HL-60 (cell line): ENCODE measurements around the gene LCN15.

Experiments used
- DNase-seq, 2 experiments: peaks; one replicate each; pipeline ENCODE4 v3.0.0-alpha.2; 2010 to 2020; ENCODE audit warnings: low read depth in 1 of 2, low spot score in 1 of 2
- H3K27ac ChIP-seq: fragments of 250-450 bp; sonication (Bioruptor Pico); replicated peaks from 2 replicates; pipeline ENCODE4 v1.5.1; 2020; ENCODE audit warnings: mild to moderate bottlenecking, moderate library complexity
- H3K27me3 ChIP-seq: fragments of 250-450 bp; sonication (Bioruptor Pico); 2 replicates; pipeline ENCODE4 v1.5.1; 2021; ENCODE audit warnings: mild to moderate bottlenecking, moderate library complexity; ENCODE audit not compliant: insufficient read depth, poor library complexity, severe bottlenecking
- H3K4me3 ChIP-seq: replicated peaks from 2 replicates; pipeline ENCODE4 v1.5.1; 2011; ENCODE audit warnings: mild to moderate bottlenecking, control low read depth, low read length; ENCODE audit not compliant: insufficient read depth
- GABPA ChIP-seq: IDR thresholded peaks from 2 replicates; pipeline ENCODE4 v1.6.1; 2012; ENCODE audit warnings: low read depth
- POLR2AphosphoS5 ChIP-seq: IDR thresholded peaks from 2 replicates; pipeline ENCODE4 v1.6.1; 2012; ENCODE audit warnings: low read depth
- SPI1 ChIP-seq: IDR thresholded peaks from 2 replicates; pipeline ENCODE4 v1.6.1; 2012; ENCODE audit warnings: low read depth, mild to moderate bottlenecking, borderline replicate concordance
- TF ChIP-seq, protein P1 (sequence below): IDR thresholded peaks from 2 replicates; pipeline ENCODE4 v1.6.1; 2012; ENCODE audit warnings: low read depth; ENCODE audit not compliant: insufficient replicate concordance
- TF ChIP-seq, protein P2 (sequence below): IDR thresholded peaks from one replicate; pipeline ENCODE4 v1.5.1; 2011; ENCODE audit warnings: low read length, control low read depth, inconsistent platforms; ENCODE audit not compliant: insufficient read depth

The LCN15 gene

DNA sequence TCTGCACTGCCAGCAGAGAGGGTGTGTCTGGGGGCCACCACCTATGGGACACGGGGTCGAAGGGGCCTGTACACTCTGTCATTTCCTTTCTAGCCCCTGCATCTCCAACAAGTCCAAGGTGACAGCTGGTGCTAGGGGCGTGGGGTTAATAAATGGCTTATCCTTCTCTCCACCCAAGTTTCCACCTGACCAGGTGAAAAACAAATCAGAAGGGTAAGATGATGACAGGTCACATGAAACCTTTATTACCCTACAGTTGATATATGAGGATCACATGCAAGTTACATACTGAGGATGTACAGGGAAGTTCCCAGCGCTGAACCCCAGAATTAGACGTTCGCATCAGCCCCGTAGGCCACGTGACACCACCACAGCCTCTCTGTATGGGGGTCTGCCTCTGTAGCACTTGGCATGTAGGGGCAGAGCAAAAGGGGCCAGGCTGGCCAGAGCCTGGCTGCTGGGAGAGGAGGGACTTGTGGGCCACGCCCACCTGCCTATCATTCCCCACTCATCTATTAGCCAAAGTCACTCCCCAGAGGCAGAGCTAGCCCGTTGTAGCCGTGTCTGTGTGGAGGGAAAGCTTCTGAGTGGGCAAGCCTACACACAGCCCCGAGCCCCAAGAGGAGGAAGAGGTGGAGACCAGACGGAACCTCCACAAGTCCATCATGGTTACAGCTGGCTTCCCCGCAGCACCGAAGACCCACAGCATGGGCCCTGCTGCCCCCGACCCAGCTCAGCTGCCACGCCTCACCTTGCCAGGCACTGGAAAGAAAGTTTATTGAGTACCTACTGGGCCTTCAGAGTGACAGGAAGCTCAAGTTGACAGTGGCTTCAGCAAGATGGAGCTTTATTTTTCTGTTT lies 29.0 kb upstream of the LCN15 start:
- H3K27ac ChIP-seq, result no peak overlapping the region
- peaks cover 1% of the 10 kb centered on the region for H3K27me3 ChIP-seq
- H3K4me3 ChIP-seq, result no peak overlapping the region
- DNase-seq, result no peak
- TF ChIP-seq POLR2AphosphoS5 (no peak), GABPA (no peak), SPI1 (no peak)
- TF ChIP-seq, protein P1, sequence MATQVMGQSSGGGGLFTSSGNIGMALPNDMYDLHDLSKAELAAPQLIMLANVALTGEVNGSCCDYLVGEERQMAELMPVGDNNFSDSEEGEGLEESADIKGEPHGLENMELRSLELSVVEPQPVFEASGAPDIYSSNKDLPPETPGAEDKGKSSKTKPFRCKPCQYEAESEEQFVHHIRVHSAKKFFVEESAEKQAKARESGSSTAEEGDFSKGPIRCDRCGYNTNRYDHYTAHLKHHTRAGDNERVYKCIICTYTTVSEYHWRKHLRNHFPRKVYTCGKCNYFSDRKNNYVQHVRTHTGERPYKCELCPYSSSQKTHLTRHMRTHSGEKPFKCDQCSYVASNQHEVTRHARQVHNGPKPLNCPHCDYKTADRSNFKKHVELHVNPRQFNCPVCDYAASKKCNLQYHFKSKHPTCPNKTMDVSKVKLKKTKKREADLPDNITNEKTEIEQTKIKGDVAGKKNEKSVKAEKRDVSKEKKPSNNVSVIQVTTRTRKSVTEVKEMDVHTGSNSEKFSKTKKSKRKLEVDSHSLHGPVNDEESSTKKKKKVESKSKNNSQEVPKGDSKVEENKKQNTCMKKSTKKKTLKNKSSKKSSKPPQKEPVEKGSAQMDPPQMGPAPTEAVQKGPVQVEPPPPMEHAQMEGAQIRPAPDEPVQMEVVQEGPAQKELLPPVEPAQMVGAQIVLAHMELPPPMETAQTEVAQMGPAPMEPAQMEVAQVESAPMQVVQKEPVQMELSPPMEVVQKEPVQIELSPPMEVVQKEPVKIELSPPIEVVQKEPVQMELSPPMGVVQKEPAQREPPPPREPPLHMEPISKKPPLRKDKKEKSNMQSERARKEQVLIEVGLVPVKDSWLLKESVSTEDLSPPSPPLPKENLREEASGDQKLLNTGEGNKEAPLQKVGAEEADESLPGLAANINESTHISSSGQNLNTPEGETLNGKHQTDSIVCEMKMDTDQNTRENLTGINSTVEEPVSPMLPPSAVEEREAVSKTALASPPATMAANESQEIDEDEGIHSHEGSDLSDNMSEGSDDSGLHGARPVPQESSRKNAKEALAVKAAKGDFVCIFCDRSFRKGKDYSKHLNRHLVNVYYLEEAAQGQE, result no peak
- TF ChIP-seq, protein P2, sequence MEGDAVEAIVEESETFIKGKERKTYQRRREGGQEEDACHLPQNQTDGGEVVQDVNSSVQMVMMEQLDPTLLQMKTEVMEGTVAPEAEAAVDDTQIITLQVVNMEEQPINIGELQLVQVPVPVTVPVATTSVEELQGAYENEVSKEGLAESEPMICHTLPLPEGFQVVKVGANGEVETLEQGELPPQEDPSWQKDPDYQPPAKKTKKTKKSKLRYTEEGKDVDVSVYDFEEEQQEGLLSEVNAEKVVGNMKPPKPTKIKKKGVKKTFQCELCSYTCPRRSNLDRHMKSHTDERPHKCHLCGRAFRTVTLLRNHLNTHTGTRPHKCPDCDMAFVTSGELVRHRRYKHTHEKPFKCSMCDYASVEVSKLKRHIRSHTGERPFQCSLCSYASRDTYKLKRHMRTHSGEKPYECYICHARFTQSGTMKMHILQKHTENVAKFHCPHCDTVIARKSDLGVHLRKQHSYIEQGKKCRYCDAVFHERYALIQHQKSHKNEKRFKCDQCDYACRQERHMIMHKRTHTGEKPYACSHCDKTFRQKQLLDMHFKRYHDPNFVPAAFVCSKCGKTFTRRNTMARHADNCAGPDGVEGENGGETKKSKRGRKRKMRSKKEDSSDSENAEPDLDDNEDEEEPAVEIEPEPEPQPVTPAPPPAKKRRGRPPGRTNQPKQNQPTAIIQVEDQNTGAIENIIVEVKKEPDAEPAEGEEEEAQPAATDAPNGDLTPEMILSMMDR, result no peak

DNA sequence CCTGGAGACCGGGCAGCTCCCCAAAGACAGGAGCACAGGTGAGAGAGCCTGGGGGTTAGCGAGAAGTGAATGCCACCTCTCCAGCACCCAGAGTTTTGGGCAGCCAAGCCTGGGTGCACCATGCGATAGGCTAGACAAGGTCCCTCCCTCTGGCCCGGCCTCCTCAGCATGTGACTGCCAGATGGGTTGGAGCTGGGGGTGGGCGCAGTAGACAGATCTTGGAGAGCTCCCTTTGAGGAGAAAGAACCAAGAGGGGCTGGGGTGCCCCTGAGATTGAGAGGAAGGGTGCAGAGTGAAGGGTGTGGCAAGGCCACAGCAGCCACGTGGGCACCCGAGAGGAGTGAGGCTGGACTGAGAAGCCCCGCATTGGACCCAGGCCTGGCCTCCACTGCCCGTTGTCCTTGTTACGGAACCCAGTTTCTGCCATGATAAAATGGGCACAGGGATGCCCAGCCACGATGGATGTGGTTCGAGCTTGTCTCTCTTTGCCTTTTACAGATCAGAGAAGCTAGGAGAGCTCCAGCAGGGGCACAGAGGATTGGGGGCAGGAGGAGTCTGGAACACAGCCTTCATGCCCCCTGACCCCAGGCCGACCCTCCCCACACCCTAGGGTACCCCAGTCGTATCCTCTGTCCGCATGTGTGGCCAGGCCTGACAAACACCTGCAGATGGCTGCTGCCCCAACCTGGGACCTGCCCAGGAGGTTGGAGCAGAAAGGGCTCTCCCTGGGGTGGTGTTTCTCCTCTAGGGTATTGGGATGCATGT lies 28.2 kb upstream of the LCN15 start:
- no peak for DNase-seq
- peak overlapping the region; percentile 84 for H3K4me3 ChIP-seq
- no peaks in the 10 kb centered on the region for H3K27me3 ChIP-seq
- peak overlapping the region; percentile 82 for H3K27ac ChIP-seq
- TF ChIP-seq GABPA, result no peak
- TF ChIP-seq, protein P2, result no peak
- TF ChIP-seq, protein P1, result no peak
- no peak for TF ChIP-seq POLR2AphosphoS5
- TF ChIP-seq SPI1, result no peak

DNA sequence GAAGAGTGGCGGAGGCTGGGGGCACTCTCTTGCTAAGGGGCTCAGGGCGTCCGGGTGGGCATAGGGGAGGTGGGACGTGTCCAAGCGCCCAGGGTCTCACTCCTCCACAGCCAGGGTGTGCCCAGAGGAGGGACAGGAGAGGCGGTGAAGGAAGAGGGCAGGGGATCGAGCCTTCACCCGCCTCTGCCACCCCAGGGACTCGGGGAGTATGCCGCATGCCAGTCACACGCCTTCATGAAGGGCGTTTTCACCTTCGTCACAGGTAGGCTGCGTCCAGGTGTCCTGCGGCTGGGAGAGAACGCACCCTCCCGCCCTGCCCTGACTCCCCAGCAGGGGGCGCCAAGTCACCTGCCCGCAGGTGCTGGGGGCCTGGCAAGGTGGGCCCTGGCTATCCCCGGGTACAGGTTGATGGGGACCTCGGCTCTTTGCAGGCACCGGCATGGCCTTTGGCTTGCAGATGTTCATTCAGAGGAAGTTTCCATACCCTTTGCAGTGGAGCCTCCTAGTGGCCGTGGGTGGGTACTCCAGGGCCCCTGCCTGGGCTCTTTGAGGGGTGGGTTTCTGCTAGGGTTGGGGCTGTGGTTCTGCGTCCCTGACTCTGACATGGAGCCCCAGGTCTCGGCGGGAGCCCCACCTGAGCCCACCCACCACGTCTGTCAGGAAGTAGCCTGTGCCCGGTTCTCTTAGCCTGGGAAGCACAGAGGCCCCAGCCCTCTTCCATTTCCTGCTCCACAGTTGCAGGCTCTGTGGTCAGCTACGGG lies 27.4 kb upstream of the LCN15 start:
- peak overlapping the region; percentile 82 for H3K27ac ChIP-seq
- H3K27me3 ChIP-seq, result no peaks in the 10 kb centered on the region
- peak in 1 of 2 experiments; percentile 71 for DNase-seq
- TF ChIP-seq POLR2AphosphoS5 (peak; percentile 5; the same call in 1 of the 2 replicates), SPI1 (no peak), GABPA (no peak)
- TF ChIP-seq, protein P1, result no peak
- TF ChIP-seq, protein P2, result peak; percentile 91
- H3K4me3 ChIP-seq, result peak overlapping the region; percentile 84
